HepG2 (cell line): ENCODE data around the gene CDC40. TPM values are rescaled to one million over a fixed set of nuclear protein-coding genes. Genes with fewer than 3 reads are reported as not detected.

Source experiments
- ASH2L ChIP-seq: fragments of 300-600, 200-600 bp; sonication (generic); IDR thresholded peaks from 2 replicates; pipeline ENCODE4 v1.7.0; 2017; ENCODE audit warnings: low read depth, mild to moderate bottlenecking, moderate library complexity, mixed read lengths, low read length; ENCODE audit not compliant: insufficient read length
- DPF2 ChIP-seq: sonication (generic); formaldehyde crosslinking; IDR thresholded peaks from 2 replicates; pipeline ENCODE4 v1.4.0; 2020; ENCODE audit warnings: mild to moderate bottlenecking, low read depth, missing genetic modification reagents, borderline replicate concordance
- HNRNPLL ChIP-seq: fragments of 200-400 bp; formaldehyde crosslinking; IDR thresholded peaks from 2 replicates; pipeline ENCODE4 v1.6.1; 2017; ENCODE audit warnings: mild to moderate bottlenecking, low read depth, low read length; ENCODE audit not compliant: poor library complexity, severe bottlenecking
- KAT8 ChIP-seq: IDR thresholded peaks from 2 replicates; pipeline ENCODE4 v1.6.1; 2016; ENCODE audit warnings: missing genetic modification reagents, missing compliant biosample characterization
- KLF12 ChIP-seq: sonication (generic); formaldehyde crosslinking; IDR thresholded peaks from 2 replicates; pipeline ENCODE4 v1.4.0; 2020; ENCODE audit warnings: missing genetic modification reagents, borderline replicate concordance
- KMT2A ChIP-seq: sonication (generic); formaldehyde crosslinking; IDR thresholded peaks from 2 replicates; pipeline ENCODE4 v1.4.0; 2020; ENCODE audit warnings: missing genetic modification reagents
- LCORL ChIP-seq, 2 experiments: fragments of 450-650 bp in 1 of 2; sonication (generic) in 1 of 2; formaldehyde crosslinking in 1 of 2; IDR thresholded peaks; 2 replicates each; pipeline versions ENCODE4 v1.5.0 to v1.6.1; 2017 to 2020; ENCODE audit warnings: antibody characterized with exemption in 1 of 2, missing genetic modification reagents in 1 of 2
- MIXL1 ChIP-seq: IDR thresholded peaks from 2 replicates; pipeline ENCODE4 v1.6.1; 2016
- MLLT10 ChIP-seq: sonication (generic); formaldehyde crosslinking; IDR thresholded peaks from 2 replicates; pipeline ENCODE4 v1.4.0; 2020; ENCODE audit warnings: missing genetic modification reagents
- NCOA1 ChIP-seq: sonication (generic); formaldehyde crosslinking; IDR thresholded peaks from 2 replicates; pipeline ENCODE4 v1.9.0; 2021; ENCODE audit warnings: missing genetic modification reagents
- NONO ChIP-seq, 2 experiments: fragments of 450-650 bp in 1 of 2; sonication (generic) in 1 of 2; formaldehyde crosslinking in 1 of 2; IDR thresholded peaks in 1 of 2; conservative IDR thresholded peaks in 1 of 2; 2 replicates each; pipeline versions ENCODE4 v1.6.1 to v1.8.0; 2017 to 2022; ENCODE audit warnings: mild to moderate bottlenecking in 1 of 2, missing genetic modification reagents in 1 of 2, moderate library complexity in 1 of 2
- RAD21 ChIP-seq: fragments of 450-650 bp; formaldehyde crosslinking; IDR thresholded peaks from 2 replicates; pipeline ENCODE4 v1.5.0; 2020; ENCODE audit warnings: mild to moderate bottlenecking
- RFXANK ChIP-seq: IDR thresholded peaks from 2 replicates; pipeline ENCODE4 v1.6.1; 2016
- SALL1 ChIP-seq: sonication (generic); formaldehyde crosslinking; IDR thresholded peaks from 2 replicates; pipeline ENCODE4 v1.8.0; 2022; ENCODE audit warnings: mild to moderate bottlenecking, missing genetic modification reagents
- SMC3 ChIP-seq: IDR thresholded peaks from 2 replicates; pipeline ENCODE4 v1.6.1; 2011; ENCODE audit warnings: low read length, improper control_type of control experiment
- ZNF329 ChIP-seq: sonication (generic); formaldehyde crosslinking; IDR thresholded peaks from 2 replicates; pipeline ENCODE4 v1.9.0; 2021; ENCODE audit warnings: low read depth, mild to moderate bottlenecking, missing genetic modification reagents
- ZNF350 ChIP-seq: sonication (generic); formaldehyde crosslinking; IDR thresholded peaks from 2 replicates; pipeline ENCODE4 v1.4.0; 2020; ENCODE audit warnings: mild to moderate bottlenecking, low read depth, missing genetic modification reagents, borderline replicate concordance
- ZNF75D ChIP-seq: sonication (generic); formaldehyde crosslinking; IDR thresholded peaks from 2 replicates; pipeline ENCODE4 v1.8.1; 2023; ENCODE audit warnings: missing genetic modification reagents, mild to moderate bottlenecking, borderline replicate concordance
- ZNF841 ChIP-seq: sonication (generic); formaldehyde crosslinking; IDR thresholded peaks from 2 replicates; pipeline ENCODE4 v1.8.1; 2023; ENCODE audit warnings: missing genetic modification reagents, borderline replicate concordance
- polyA plus RNA-seq, 8 experiments: library from polyadenylated mRNA; depleted of rRNA in 3 of 8; stranded (reverse) in 7 of 8; unstranded in 1 of 8; fragments of >200 nt; fragmentation: Illumina TruSeq in 4 of 8; extraction: Trizol in 4 of 8; gene quantifications; 2 replicates each; pipeline versions ENCODE4 v1.2.1 to v1.2.3, GENCODE V29; 2011 to 2016; ENCODE audit warnings: low read depth in 4 of 8, missing spikeins in 1 of 8, mixed read lengths in 1 of 8; ENCODE audit not compliant: insufficient read depth in 1 of 8
- total RNA-seq, 5 experiments: library from RNA; depleted of rRNA; stranded (reverse); fragments of >200 nt; fragmentation: Illumina TruSeq; extraction: Trizol; gene quantifications; 2 replicates each; pipeline ENCODE4 v1.2.3, GENCODE V29; 2016; ENCODE audit warnings: low read depth in 1 of 5
- TF ChIP-seq, protein P1 (sequence below): sonication (generic); formaldehyde crosslinking; IDR thresholded peaks from 2 replicates; pipeline ENCODE4 v1.4.0; 2020; ENCODE audit warnings: mild to moderate bottlenecking, missing genetic modification reagents, borderline replicate concordance
- TF ChIP-seq, protein P2 (sequence below): sonication (generic); formaldehyde crosslinking; IDR thresholded peaks from 2 replicates; pipeline ENCODE4 v1.4.0; 2020; ENCODE audit warnings: missing genetic modification reagents
- TF ChIP-seq, protein P3 (sequence below): sonication (generic); formaldehyde crosslinking; IDR thresholded peaks from 2 replicates; pipeline ENCODE4 v1.4.0; 2020; ENCODE audit warnings: low read depth, missing genetic modification reagents

Gene CDC40
- total and polyA plus RNA-seq, 2 of the 13 experiments (the other 11 are each of a cell fraction or from before 2014, with no cell fraction given) = 11.4 to 21.5 TPM

DNA sequence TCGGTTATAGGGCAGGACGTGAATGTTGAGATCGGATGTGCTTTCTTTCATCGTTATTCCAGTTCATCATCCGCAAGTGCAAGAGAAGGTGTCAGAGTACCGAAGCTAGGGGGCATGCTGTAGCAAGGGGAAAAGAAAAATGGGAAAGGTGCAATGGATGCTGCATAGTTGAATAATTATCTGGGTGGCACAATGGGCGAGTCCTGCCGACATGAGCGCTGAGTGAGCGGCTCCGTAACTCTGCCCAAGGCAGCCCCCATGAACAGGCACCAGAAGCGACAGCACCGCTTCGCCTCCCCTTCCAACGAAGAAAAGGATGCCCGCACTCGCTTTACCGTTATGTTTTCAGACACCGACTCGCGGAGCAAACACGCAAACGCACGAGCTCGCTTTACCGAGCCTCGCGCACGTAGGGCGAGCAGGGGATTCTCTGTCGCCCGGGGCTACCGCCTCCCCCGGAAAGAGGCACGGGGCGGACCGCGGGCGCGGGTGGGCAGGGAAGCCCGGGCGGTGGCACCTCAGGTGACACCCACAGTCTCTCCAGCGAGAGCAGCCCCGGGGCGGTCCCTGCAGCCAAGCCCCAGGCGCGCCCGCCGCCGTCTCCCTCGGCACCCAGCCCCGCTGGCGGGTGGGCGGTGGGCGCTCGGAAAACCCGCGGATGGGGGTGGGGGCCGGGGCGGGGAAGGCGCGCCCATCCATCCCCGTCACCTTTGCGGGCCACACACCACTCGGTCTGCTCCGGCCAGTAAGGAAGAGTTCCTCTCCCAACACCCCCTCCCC lies 1.4 kb upstream of the CDC40 start (continued):
- TF ChIP-seq NONO (IDR thresholded peaks at IDR 0.05) (no peak), NONO (CRISPR knock-in tag; conservative IDR thresholded peaks at IDR 0.05) (0 out of 2 replicates have a peak, but pooled peaks have one; percentile 39), NCOA1 (CRISPR knock-in tag) (0 out of 2 replicates have a peak, but pooled peaks have one; percentile 1), RAD21 (CRISPR knock-in tag) (peak; percentile 60), HNRNPLL (peak; percentile 66), ZNF75D (CRISPR knock-in tag) (no peak), ZNF841 (peak; percentile 62; the same call in 1 of the 2 replicates), SMC3 (peak; percentile 68), ZNF329 (CRISPR knock-in tag) (0 out of 2 replicates have a peak, but pooled peaks have one; percentile 56), ASH2L (peak; percentile 22), ZNF350 (CRISPR knock-in tag) (no peak), KMT2A (CRISPR knock-in tag) (peak; percentile 80; the same call in 1 of the 2 replicates), KAT8 (CRISPR knock-in tag) (no peak), LCORL (IDR thresholded peaks at IDR 0.05) (no peak; the same call in 1 of the 2 replicates), LCORL (CRISPR knock-in tag; IDR thresholded peaks at IDR 0.05) (peak; percentile 58; the same call in 1 of the 2 replicates), KLF12 (CRISPR knock-in tag) (no peak), SALL1 (peak; percentile 63), RFXANK (CRISPR knock-in tag) (no peak), MLLT10 (no peak), MIXL1 (CRISPR knock-in tag) (peak; percentile 66; the same call in 1 of the 2 replicates), DPF2 (no peak)
- TF ChIP-seq, protein P1, sequence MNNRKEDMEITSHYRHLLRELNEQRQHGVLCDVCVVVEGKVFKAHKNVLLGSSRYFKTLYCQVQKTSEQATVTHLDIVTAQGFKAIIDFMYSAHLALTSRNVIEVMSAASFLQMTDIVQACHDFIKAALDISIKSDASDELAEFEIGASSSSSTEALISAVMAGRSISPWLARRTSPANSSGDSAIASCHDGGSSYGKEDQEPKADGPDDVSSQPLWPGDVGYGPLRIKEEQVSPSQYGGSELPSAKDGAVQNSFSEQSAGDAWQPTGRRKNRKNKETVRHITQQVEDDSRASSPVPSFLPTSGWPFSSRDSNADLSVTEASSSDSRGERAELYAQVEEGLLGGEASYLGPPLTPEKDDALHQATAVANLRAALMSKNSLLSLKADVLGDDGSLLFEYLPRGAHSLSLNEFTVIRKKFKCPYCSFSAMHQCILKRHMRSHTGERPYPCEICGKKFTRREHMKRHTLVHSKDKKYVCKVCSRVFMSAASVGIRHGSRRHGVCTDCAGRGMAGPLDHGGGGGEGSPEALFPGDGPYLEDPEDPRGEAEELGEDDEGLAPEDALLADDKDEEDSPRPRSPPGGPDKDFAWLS (CRISPR knock-in tag) = no peak
- TF ChIP-seq, protein P2, sequence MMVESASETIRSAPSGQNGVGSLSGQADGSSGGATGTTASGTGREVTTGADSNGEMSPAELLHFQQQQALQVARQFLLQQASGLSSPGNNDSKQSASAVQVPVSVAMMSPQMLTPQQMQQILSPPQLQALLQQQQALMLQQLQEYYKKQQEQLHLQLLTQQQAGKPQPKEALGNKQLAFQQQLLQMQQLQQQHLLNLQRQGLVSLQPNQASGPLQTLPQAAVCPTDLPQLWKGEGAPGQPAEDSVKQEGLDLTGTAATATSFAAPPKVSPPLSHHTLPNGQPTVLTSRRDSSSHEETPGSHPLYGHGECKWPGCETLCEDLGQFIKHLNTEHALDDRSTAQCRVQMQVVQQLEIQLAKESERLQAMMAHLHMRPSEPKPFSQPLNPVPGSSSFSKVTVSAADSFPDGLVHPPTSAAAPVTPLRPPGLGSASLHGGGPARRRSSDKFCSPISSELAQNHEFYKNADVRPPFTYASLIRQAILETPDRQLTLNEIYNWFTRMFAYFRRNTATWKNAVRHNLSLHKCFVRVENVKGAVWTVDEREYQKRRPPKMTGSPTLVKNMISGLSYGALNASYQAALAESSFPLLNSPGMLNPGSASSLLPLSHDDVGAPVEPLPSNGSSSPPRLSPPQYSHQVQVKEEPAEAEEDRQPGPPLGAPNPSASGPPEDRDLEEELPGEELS (CRISPR knock-in tag) = 0 out of 2 replicates have a peak, but pooled peaks have one; percentile 28
- TF ChIP-seq, protein P3, sequence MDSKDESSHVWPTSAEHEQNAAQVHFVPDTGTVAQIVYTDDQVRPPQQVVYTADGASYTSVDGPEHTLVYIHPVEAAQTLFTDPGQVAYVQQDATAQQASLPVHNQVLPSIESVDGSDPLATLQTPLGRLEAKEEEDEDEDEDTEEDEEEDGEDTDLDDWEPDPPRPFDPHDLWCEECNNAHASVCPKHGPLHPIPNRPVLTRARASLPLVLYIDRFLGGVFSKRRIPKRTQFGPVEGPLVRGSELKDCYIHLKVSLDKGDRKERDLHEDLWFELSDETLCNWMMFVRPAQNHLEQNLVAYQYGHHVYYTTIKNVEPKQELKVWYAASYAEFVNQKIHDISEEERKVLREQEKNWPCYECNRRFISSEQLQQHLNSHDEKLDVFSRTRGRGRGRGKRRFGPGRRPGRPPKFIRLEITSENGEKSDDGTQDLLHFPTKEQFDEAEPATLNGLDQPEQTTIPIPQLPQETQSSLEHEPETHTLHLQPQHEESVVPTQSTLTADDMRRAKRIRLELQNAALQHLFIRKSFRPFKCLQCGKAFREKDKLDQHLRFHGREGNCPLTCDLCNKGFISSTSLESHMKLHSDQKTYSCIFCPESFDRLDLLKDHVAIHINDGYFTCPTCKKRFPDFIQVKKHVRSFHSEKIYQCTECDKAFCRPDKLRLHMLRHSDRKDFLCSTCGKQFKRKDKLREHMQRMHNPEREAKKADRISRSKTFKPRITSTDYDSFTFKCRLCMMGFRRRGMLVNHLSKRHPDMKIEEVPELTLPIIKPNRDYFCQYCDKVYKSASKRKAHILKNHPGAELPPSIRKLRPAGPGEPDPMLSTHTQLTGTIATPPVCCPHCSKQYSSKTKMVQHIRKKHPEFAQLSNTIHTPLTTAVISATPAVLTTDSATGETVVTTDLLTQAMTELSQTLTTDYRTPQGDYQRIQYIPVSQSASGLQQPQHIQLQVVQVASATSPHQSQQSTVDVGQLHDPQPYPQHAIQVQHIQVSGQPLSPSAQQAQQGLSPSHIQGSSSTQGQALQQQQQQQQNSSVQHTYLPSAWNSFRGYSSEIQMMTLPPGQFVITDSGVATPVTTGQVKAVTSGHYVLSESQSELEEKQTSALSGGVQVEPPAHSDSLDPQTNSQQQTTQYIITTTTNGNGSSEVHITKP = peak; percentile 92
